WERI-Rb-1 (cell line): ENCODE measurements around the gene FUCA2.

Source experiments
- DNase-seq: peaks from one replicate; pipeline ENCODE4 v3.0.0-alpha.2; 2020
- H3K27ac ChIP-seq: fragments of 250-450 bp; sonication (Bioruptor Pico); 2 replicates; pipeline ENCODE4 v1.5.1; 2020; ENCODE audit warnings: mild to moderate bottlenecking, moderate library complexity
- H3K27me3 ChIP-seq: fragments of 250-450 bp; sonication (Bioruptor Pico); 2 replicates; pipeline ENCODE4 v1.5.1; 2021; ENCODE audit warnings: mild to moderate bottlenecking, low read depth, moderate library complexity; ENCODE audit not compliant: insufficient read depth, severe bottlenecking
- H3K36me3 ChIP-seq: fragments of 250-450 bp; sonication (Bioruptor Pico); 2 replicates; pipeline ENCODE4 v1.5.1; 2020; ENCODE audit warnings: mild to moderate bottlenecking, moderate library complexity
- H3K4me3 ChIP-seq: 2 replicates; pipeline ENCODE4 v1.5.1; 2011; ENCODE audit warnings: low read depth, mild to moderate bottlenecking, control low read depth, low read length
- H3K9me3 ChIP-seq: fragments of 250-450 bp; sonication (Bioruptor Pico); 2 replicates; pipeline ENCODE4 v1.5.1; 2021; ENCODE audit warnings: mild to moderate bottlenecking, moderate library complexity; ENCODE audit not compliant: severe bottlenecking
- CTCF ChIP-seq: IDR thresholded peaks from 2 replicates; pipeline ENCODE4 v1.5.1; 2011; ENCODE audit warnings: low read depth, mild to moderate bottlenecking, control low read depth, inconsistent platforms, low read length

The FUCA2 gene

GRCh38 chr6:143510991-143511891, at the start of gene FUCA2:
TSS of gene FUCA2 (minus strand) at chr6:143511720. CDS start at chr6:143511634, 86 bp downstream.
- no peak for TF ChIP-seq CTCF
- H3K4me3 ChIP-seq: peak within 1 kb of the TSS; percentile 43
- DNase-seq: peak; percentile 73
- H3K9me3 ChIP-seq: no peaks in the 10 kb centered on the region
- H3K27ac ChIP-seq: peak within 1 kb of the TSS; percentile 73
- H3K27me3 ChIP-seq: no peaks in the 10 kb centered on the region
- H3K36me3 ChIP-seq: no peaks in the 10 kb centered on the region

GRCh38 chr6:143561105-143561704, 49.7 kb upstream of the FUCA2 start:
- H3K27me3 ChIP-seq: no peaks in the 10 kb centered on the region
- no peak for DNase-seq
- no peak overlapping the region for H3K27ac ChIP-seq
- H3K4me3 ChIP-seq: no peak overlapping the region
- TF ChIP-seq CTCF: no peak
- H3K36me3 ChIP-seq: no peaks in the 10 kb centered on the region
- H3K9me3 ChIP-seq: no peaks in the 10 kb centered on the region

- Histone ChIP-seq H3K4me3 (no peak overlapping the region), H3K9me3 (no peaks in the 10 kb centered on the region), H3K36me3 (no peaks in the 10 kb centered on the region), H3K27ac (no peak overlapping the region), H3K27me3 (no peaks in the 10 kb centered on the region)
- TF ChIP-seq CTCF: no peak
- DNase-seq: no peak
Observed at GRCh38 chr6:143559051-143559660, 47.6 kb upstream of the FUCA2 start.

- H3K27me3 ChIP-seq: no peaks in the 10 kb centered on the region
- DNase-seq: no peak
- no peaks in the 10 kb centered on the region for H3K36me3 ChIP-seq
- H3K27ac ChIP-seq: no peak overlapping the region
- H3K9me3 ChIP-seq: no peaks in the 10 kb centered on the region
- no peak overlapping the region for H3K4me3 ChIP-seq
- TF ChIP-seq CTCF: no peak
Observed at GRCh38 chr6:143556529-143556928, 45.0 kb upstream of the FUCA2 start.

GRCh38 chr6:143555582-143555981, 44.1 kb upstream of the FUCA2 start:
- no peak overlapping the region for H3K4me3 ChIP-seq
- H3K27ac ChIP-seq: no peak overlapping the region
- no peaks in the 10 kb centered on the region for H3K36me3 ChIP-seq
- no peaks in the 10 kb centered on the region for H3K27me3 ChIP-seq
- DNase-seq: no peak
- no peak for TF ChIP-seq CTCF
- no peaks in the 10 kb centered on the region for H3K9me3 ChIP-seq
